SK-N-MC (cell line): Measurements from ENCODE around the gene DELE1.

ENCODE experiments used
- DNase-seq: peaks from one replicate; pipeline ENCODE4 v3.0.0-alpha.2; 2011; ENCODE audit warnings: low read depth, low spot score
- H3K27ac ChIP-seq: fragments of 200-600 bp; sonication (generic); 2 replicates; pipeline ENCODE4 v1.5.1; 2016; ENCODE audit warnings: mixed run types
- H3K36me3 ChIP-seq: fragments of 200-600 bp; sonication (generic); 2 replicates; pipeline ENCODE4 v1.6.1; 2017; ENCODE audit warnings: antibody characterized with exemption, low read length, mixed read lengths; ENCODE audit not compliant: insufficient read depth
- H3K4me3 ChIP-seq: fragments of 200-600 bp; sonication (generic); 2 replicates; pipeline ENCODE4 v1.5.1; 2016
- H3K9ac ChIP-seq: fragments of 200-600 bp; sonication (generic); 2 replicates; pipeline ENCODE4 v1.8.0; 2017; ENCODE audit warnings: mixed run types, mixed read lengths; ENCODE audit not compliant: insufficient read length
- H3K9me3 ChIP-seq: fragments of 200-600 bp; sonication (generic); 2 replicates; pipeline ENCODE4 v1.6.1; 2017; ENCODE audit warnings: low read depth, mild to moderate bottlenecking, antibody characterized with exemption, low read length, moderate library complexity, mixed read lengths
- EZH2 ChIP-seq: fragments of 200-600 bp; sonication (generic); IDR thresholded peaks from one replicate; pipeline ENCODE4 v1.6.1; 2017; ENCODE audit warnings: antibody characterized with exemption
- FOXP2 ChIP-seq: optimal IDR thresholded peaks from 2 replicates; pipeline ENCODE3; 2011; ENCODE audit warnings: mild to moderate bottlenecking, moderate library complexity; ENCODE audit not compliant: insufficient read depth; ENCODE audit errors: extremely low read length, control extremely low read depth
- POLR2AphosphoS5 ChIP-seq: IDR thresholded peaks from 2 replicates; pipeline ENCODE4 v1.6.1; 2012; ENCODE audit warnings: mild to moderate bottlenecking, low read depth, low read length, borderline replicate concordance

Gene DELE1

DNA sequence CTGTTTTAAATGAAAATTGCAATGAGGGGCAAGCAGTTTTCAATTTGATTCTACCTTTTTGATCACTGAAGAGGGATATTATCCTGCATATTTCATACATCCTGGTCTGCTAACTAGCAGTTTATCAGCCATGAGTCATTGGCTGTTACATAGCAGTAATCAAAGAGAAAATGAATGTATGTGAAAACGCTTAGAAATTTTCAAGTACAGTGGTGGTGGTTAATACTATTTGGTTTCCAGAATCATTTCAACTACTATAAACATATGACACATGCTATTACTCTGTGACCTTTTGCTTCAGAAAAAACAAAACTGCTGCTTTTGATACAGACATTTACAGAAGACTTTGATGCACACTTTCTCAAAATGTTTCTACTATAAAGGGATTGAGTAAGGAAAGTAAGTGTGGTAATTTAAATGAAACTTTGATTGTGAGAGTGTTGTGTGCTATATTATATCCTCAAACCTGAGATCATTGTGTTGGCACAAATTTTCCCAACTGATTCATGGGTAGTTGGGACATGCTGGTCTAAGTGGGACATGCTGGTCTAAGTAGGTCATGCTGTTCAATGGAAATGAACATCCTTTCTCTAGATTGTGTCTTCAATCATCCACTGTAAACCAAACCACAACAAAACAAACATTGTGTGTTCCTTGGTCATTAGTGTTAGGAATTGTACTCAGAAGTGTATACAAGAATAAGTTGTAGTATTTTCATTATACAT, 50.4 kb downstream of the DELE1 start:
- no peaks in the 10 kb centered on the region for H3K9me3 ChIP-seq
- no peak overlapping the region for H3K9ac ChIP-seq
- H3K27ac ChIP-seq: no peak overlapping the region
- no peak overlapping the region for H3K4me3 ChIP-seq
- H3K36me3 ChIP-seq: peaks cover 49% of the 10 kb centered on the region
- DNase-seq: no peak
- TF ChIP-seq POLR2AphosphoS5: no peak
- no peak for TF ChIP-seq EZH2
- TF ChIP-seq FOXP2: no peak

DNA sequence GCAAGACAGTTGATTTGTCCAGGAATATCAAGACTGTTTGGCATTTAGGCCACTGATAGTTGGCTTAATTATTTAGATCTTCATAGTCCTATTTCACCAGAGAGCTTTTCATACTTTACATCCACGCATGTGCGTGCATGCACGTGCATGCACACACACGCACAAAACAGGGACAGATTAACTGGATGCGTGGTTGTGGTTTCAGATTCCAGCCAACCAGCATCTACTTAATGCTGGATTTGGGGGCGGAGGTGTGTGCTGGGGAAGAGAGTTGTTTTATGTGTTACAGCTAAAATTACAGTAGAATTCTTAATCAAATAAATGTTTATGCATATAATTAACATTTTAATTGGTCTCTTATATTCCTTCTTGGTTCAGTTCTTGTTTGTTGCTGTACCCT, 52.5 kb downstream of the DELE1 start:
- TF ChIP-seq FOXP2: no peak
- H3K9me3 ChIP-seq: no peaks in the 10 kb centered on the region
- no peak overlapping the region for H3K9ac ChIP-seq
- peaks cover 64% of the 10 kb centered on the region for H3K36me3 ChIP-seq
- H3K4me3 ChIP-seq: no peak overlapping the region
- no peak overlapping the region for H3K27ac ChIP-seq
- DNase-seq: no peak

DNA sequence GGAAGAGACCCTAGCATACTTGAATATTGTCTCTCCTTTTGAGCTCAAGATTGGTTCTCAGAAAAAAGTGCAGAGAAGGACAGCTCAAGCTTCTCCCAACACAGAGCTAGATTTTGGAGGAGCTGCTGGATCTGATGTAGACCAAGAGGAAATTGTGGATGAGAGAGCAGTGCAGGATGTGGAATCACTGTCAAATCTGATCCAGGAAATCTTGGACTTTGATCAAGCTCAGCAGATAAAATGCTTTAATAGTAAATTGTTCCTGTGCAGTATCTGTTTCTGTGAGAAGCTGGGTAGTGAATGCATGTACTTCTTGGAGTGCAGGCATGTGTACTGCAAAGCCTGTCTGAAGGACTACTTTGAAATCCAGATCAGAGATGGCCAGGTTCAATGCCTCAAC, 54.7 kb downstream of the DELE1 start:
- Histone ChIP-seq H3K9ac (no peak overlapping the region), H3K36me3 (peaks cover 75% of the 10 kb centered on the region), H3K4me3 (no peak overlapping the region), H3K9me3 (no peaks in the 10 kb centered on the region), H3K27ac (no peak overlapping the region)
- DNase-seq: no peak
- TF ChIP-seq EZH2 (no peak), POLR2AphosphoS5 (no peak), FOXP2 (no peak)

DNA sequence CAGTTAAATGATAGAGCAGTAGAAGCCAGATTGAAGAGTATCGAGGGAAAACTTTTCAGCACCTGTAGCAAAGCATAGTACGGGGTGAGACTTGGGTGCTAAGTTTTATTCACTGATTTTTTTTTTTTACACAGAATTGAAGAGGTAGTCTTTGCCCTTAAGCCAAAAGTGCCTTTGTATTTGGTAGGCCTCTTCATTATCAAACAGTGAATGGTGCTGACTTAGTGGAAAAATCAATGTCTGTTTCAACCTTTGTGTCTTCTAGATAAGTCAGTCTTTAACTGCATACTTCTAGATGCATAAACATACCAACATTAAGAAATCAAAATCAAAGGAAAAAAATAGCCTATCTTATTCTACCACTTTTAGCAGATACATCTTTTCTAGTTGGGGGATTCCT, 59.0 kb downstream of the DELE1 start:
- TF ChIP-seq POLR2AphosphoS5 (no peak), EZH2 (no peak), FOXP2 (no peak)

DNA sequence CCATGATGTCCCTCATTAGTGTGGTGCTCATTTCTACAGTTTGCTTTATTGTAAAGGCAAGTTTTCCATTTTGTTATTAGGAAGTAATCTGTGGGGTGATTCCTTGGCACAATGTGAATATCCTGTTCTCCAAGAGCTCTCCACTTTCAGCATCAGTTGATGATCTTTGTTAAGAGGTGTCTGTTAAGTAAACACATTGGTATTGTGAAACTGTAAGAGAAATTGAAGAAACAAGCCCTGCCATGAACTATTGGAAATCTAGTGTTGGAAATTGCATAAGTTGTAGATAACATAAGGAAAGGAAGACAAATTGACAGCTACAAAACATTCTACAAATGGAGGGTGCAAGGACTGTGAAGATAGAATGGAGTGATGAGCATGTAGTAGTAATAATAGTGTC, 62.4 kb downstream of the DELE1 start:
- no peak for DNase-seq
- no peaks in the 10 kb centered on the region for H3K9me3 ChIP-seq
- TF ChIP-seq FOXP2 (no peak), EZH2 (no peak), POLR2AphosphoS5 (no peak)
- peaks cover 65% of the 10 kb centered on the region for H3K36me3 ChIP-seq
- H3K27ac ChIP-seq: no peak overlapping the region
- no peak overlapping the region for H3K9ac ChIP-seq
- no peak overlapping the region for H3K4me3 ChIP-seq

More for the DNA sequence above, 59.0 kb downstream of the DELE1 start:
- Histone ChIP-seq H3K4me3 (no peak overlapping the region), H3K9ac (no peak overlapping the region), H3K9me3 (no peaks in the 10 kb centered on the region), H3K36me3 (peaks cover 86% of the 10 kb centered on the region), H3K27ac (no peak overlapping the region)
- DNase-seq: no peak

DNA sequence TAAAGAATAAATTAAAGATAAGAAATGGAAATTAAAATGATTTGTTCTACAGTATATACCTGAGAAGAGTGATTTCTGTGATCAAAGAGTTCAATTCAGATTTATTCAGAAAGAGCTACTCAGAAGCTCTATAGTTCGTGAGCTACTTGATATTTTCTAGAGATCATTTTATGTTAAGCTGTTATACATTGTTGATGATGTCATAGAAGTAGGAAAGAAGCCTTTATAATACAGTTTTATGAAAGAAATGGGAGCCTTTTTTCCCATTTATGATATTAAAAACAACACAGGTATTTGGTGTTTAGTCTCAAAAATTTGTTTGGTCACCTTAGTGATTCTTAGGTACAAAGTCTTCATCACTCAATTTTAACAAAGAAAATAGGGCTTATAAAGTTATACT, 66.0 kb downstream of the DELE1 start:
- Histone ChIP-seq H3K4me3 (no peak overlapping the region), H3K27ac (no peak overlapping the region), H3K9me3 (no peaks in the 10 kb centered on the region), H3K9ac (no peak overlapping the region), H3K36me3 (peaks cover 47% of the 10 kb centered on the region)
- TF ChIP-seq FOXP2 (no peak), POLR2AphosphoS5 (no peak), EZH2 (no peak)
- no peak for DNase-seq
